HEK293T (cell line): Measurements from ENCODE around the gene CTNNA3.

ENCODE experiments used
- CTCF ChIA-PET: fragments of 350-600 bp; formaldehyde crosslinking; extraction: SDS; loops from one replicate; lab custom pipeline; 2021; ENCODE audit warnings: antibody characterized with exemption, inconsistent platforms; lab: Yijun Ruan, JAX
- POLR2A ChIA-PET: fragments of 350-600 bp; formaldehyde crosslinking; extraction: SDS; loops from one replicate; lab custom pipeline; 2020; ENCODE audit warnings: antibody characterized with exemption, inconsistent platforms; lab: Yijun Ruan, JAX
- DNase-seq: peaks from one replicate; pipeline ENCODE4 v3.0.0; 2012; ENCODE audit warnings: mixed read lengths; ENCODE audit errors: extremely low spot score
- ARNT ChIP-seq: fragments of 450-650 bp; IDR thresholded peaks from 2 replicates; pipeline ENCODE4 v1.6.1; 2017; ENCODE audit warnings: mild to moderate bottlenecking
- BHLHE40 ChIP-seq: fragments of 450-650 bp; IDR thresholded peaks from 2 replicates; pipeline ENCODE4 v1.6.1; 2016; ENCODE audit warnings: mild to moderate bottlenecking, moderate library complexity, borderline replicate concordance
- CTBP1 ChIP-seq: fragments of 450-650 bp; IDR thresholded peaks from 2 replicates; pipeline ENCODE4 v1.6.1; 2016; ENCODE audit warnings: borderline replicate concordance
- ELF4 ChIP-seq: fragments of 450-650 bp; IDR thresholded peaks from 2 replicates; pipeline ENCODE4 v1.6.1; 2017; ENCODE audit warnings: antibody characterized with exemption
- FOXA1 ChIP-seq: fragments of 450-650 bp; IDR thresholded peaks from 2 replicates; pipeline ENCODE4 v1.6.1; 2016; ENCODE audit warnings: mild to moderate bottlenecking
- FOXK2 ChIP-seq: fragments of 450-650 bp; IDR thresholded peaks from 2 replicates; pipeline ENCODE4 v1.6.1; 2016; ENCODE audit warnings: mild to moderate bottlenecking
- FOXM1 ChIP-seq: fragments of 450-650 bp; IDR thresholded peaks from 2 replicates; pipeline ENCODE4 v1.6.1; 2017; ENCODE audit warnings: mild to moderate bottlenecking, borderline replicate concordance
- HDGF ChIP-seq: fragments of 450-650 bp; IDR thresholded peaks from 2 replicates; pipeline ENCODE4 v1.6.1; 2017; ENCODE audit warnings: antibody characterized with exemption, borderline replicate concordance
- L3MBTL2 ChIP-seq: fragments of 450-650 bp; conservative IDR thresholded peaks from 2 replicates; pipeline ENCODE4 v1.6.1; 2016; ENCODE audit warnings: mild to moderate bottlenecking
- LEF1 ChIP-seq: fragments of 450-650 bp; IDR thresholded peaks from 2 replicates; pipeline ENCODE4 v1.6.1; 2017; ENCODE audit warnings: mild to moderate bottlenecking, borderline replicate concordance
- NFRKB ChIP-seq: fragments of 450-650 bp; IDR thresholded peaks from 2 replicates; pipeline ENCODE4 v1.6.1; 2016; ENCODE audit warnings: mild to moderate bottlenecking, moderate library complexity
- SP1 ChIP-seq: fragments of 450-650 bp; IDR thresholded peaks from 2 replicates; pipeline ENCODE4 v1.6.1; 2017
- SUZ12 ChIP-seq: fragments of 450-650 bp; IDR thresholded peaks from 2 replicates; pipeline ENCODE4 v1.6.1; 2016; ENCODE audit warnings: mild to moderate bottlenecking
- TARDBP ChIP-seq: fragments of 450-650 bp; IDR thresholded peaks from 2 replicates; pipeline ENCODE4 v1.6.1; 2016
- ZNF384 ChIP-seq: fragments of 450-650 bp; IDR thresholded peaks from 2 replicates; pipeline ENCODE4 v1.6.1; 2016
- TF ChIP-seq, protein P1 (sequence below): fragments of 450-650 bp; IDR thresholded peaks from 2 replicates; pipeline ENCODE4 v1.6.1; 2016

CTNNA3 gene

DNA sequence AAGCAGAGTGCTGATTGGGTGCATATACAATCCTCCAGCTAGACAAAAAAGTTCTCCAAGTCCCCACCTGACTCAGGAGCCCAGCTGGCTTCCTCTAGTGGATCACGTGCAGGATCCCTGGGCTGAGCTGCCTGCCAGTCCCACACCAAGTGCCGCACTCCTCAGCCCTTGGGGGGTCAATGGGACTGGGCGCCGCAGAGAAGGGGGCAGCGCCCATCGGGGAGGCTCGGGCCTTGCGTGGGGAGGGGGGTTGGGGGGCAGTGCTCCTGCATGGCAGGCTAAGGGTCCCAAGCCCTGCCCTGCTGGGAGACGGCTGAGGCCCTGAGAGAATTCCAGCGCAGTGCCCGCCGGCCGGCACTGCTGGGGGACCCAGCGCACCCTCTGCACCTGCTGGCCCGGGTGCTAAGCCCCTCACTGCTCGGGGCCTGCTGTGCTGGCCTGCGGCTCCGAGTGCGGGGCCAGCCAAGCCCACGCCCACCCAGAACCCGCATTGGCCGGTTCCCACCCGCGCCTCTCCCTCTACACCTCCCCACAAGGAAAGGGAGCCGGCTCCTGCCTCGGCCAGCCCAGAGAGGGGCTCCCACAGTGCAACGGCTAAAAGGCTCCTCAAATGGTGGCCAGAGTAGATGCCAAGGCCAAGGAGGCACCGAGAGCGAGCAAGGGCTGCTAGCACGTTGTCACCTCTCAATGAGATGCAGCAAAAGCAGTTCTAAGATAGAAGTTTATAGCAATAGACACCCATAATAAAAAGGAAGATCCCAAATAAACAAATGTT is 1044.5 kb downstream of the CTNNA3 start:
- TF ChIP-seq TARDBP = no peak
- TF ChIP-seq SUZ12 = no peak
- TF ChIP-seq L3MBTL2 = no peak
- TF ChIP-seq CTBP1 = no peak
- TF ChIP-seq ELF4 = no peak
- no peak for DNase-seq
- ChIA-PET POLR2A (no interaction called here), CTCF (no interaction called here)

- DNase-seq = no peak
- TF ChIP-seq LEF1 = no peak
- no peak for TF ChIP-seq ARNT
- TF ChIP-seq, protein P1, sequence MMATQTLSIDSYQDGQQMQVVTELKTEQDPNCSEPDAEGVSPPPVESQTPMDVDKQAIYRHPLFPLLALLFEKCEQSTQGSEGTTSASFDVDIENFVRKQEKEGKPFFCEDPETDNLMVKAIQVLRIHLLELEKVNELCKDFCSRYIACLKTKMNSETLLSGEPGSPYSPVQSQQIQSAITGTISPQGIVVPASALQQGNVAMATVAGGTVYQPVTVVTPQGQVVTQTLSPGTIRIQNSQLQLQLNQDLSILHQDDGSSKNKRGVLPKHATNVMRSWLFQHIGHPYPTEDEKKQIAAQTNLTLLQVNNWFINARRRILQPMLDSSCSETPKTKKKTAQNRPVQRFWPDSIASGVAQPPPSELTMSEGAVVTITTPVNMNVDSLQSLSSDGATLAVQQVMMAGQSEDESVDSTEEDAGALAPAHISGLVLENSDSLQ = no peak
- no peak for TF ChIP-seq BHLHE40
- no peak for TF ChIP-seq ZNF384
- no peak for TF ChIP-seq SUZ12
- TF ChIP-seq L3MBTL2 = no peak
- no peak for TF ChIP-seq HDGF
- no peak for TF ChIP-seq FOXK2
- TF ChIP-seq FOXA1 = no peak
- no peak for TF ChIP-seq NFRKB
- CTCF ChIA-PET = no interaction called here
- POLR2A ChIA-PET = no interaction called here
Observed at GRCh38 chr10:66649626-66650025, 1046.4 kb downstream of the CTNNA3 start.

- ChIA-PET CTCF (no interaction called here), POLR2A (no interaction called here)
- TF ChIP-seq CTBP1 = no peak
- no peak for TF ChIP-seq TARDBP
- TF ChIP-seq, protein P1 = no peak
- no peak for TF ChIP-seq ZNF384
- no peak for TF ChIP-seq LEF1
- DNase-seq = no peak
Observed at GRCh38 chr10:66642217-66642616, 1053.8 kb downstream of the CTNNA3 start.

GRCh38 chr10:66639371-66639770 is 1056.6 kb downstream of the CTNNA3 start:
- POLR2A ChIA-PET = no interaction called here
- TF ChIP-seq BHLHE40 (no peak), SUZ12 (no peak), LEF1 (no peak), ELF4 (no peak), CTBP1 (no peak)

DNA sequence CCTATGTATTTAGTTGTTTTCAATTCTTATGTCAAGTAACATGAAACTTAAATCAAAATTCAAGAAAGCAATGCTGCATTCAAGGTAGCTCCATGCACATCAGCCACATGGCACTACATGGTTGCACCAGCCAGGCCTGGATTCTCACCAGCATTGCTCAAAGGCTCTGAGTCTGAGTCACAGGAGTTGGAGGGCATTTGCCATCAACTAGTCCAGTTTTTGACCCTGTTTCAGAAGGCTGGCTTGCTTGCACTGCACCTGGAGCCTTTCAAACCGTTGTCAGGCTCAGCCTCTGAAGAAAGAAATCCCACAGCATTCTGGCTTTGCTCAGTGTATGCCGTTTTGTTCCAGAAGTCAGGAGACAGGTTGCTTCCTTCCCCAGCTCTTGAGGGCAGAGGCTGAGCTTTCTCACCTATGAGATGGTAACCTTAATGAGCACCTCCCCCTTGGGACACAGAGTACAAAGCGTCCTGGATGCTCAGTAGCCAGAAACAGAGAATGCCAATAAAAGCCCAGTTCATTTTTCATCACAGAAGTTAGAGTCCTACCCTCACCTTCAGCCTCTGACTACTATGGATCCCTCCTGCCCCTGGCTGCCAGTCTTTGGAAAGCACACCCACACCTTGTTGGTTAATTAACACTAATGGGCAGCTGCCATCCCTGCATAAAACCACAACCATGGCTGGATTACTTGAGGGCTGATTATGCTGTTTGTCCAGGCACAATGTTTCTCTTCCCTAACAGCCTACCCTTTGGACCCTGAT is 1058.5 kb downstream of the CTNNA3 start:
- no peak for DNase-seq
- ChIA-PET POLR2A (no interaction called here), CTCF (no interaction called here)
- TF ChIP-seq FOXK2 (no peak), CTBP1 (no peak), HDGF (no peak), LEF1 (no peak), ZNF384 (no peak), ELF4 (no peak), TARDBP (no peak), SUZ12 (no peak), ARNT (no peak), FOXM1 (no peak), L3MBTL2 (no peak), BHLHE40 (no peak), NFRKB (no peak), SP1 (no peak), FOXA1 (no peak)
- TF ChIP-seq, protein P1 = no peak

More at GRCh38 chr10:66639371-66639770, 1056.6 kb downstream of the CTNNA3 start:
- DNase-seq = no peak
- CTCF ChIA-PET = no interaction called here

DNA sequence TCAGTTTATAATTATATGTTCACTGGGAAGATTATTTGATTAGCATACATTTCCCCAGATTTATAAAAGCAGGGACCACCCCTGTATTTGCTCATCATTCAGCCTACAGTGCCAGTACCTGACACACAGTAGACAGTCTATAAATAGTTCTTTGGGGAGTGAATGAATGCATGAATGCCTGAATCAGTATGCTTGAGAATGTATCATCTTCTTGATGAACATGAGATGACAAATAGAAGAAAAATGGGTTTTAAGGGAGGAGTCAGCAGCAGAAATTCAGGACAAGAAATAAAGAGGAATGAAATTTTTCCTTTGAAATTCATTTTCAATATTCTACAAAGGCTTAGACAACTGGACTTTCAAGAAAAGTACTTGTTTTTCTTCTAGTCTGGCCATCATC is 1066.0 kb downstream of the CTNNA3 start:
- no peak for DNase-seq
- ChIA-PET CTCF (no interaction called here), POLR2A (no interaction called here)
- no peak for TF ChIP-seq FOXM1
- TF ChIP-seq HDGF = no peak
- TF ChIP-seq, protein P1 = no peak
- no peak for TF ChIP-seq BHLHE40
- TF ChIP-seq CTBP1 = no peak
- TF ChIP-seq FOXK2 = no peak
- no peak for TF ChIP-seq ZNF384
- TF ChIP-seq SP1 = no peak
- TF ChIP-seq SUZ12 = no peak
- TF ChIP-seq L3MBTL2 = no peak
- no peak for TF ChIP-seq FOXA1
